ENCODE results near the gene HMGB1.

DNA sequence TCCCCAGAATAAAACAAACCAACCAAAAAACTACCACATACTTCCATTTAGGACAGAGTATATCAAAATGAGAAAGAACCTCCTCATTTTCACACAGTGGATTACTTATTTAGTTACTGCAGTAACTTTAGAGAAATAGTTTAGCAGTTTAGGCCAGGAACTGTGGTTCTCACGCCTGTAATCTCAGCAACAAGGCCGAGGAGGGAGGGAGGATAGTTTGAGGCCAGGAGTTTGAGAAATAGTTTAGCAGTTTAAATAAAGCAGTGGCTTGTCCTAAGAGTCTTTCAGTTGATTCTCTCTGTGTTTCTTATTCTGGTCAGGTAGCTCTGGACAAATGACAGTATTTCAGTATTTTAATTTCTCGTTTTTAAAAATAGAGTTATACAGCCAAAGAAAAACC lies 9.4 kb downstream of the HMGB1 start:
- no peak for TF ChIP-seq POLR2AphosphoS5 (IDR thresholded peaks at IDR 0.05)
- TF ChIP-seq, protein P1, sequence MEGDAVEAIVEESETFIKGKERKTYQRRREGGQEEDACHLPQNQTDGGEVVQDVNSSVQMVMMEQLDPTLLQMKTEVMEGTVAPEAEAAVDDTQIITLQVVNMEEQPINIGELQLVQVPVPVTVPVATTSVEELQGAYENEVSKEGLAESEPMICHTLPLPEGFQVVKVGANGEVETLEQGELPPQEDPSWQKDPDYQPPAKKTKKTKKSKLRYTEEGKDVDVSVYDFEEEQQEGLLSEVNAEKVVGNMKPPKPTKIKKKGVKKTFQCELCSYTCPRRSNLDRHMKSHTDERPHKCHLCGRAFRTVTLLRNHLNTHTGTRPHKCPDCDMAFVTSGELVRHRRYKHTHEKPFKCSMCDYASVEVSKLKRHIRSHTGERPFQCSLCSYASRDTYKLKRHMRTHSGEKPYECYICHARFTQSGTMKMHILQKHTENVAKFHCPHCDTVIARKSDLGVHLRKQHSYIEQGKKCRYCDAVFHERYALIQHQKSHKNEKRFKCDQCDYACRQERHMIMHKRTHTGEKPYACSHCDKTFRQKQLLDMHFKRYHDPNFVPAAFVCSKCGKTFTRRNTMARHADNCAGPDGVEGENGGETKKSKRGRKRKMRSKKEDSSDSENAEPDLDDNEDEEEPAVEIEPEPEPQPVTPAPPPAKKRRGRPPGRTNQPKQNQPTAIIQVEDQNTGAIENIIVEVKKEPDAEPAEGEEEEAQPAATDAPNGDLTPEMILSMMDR (IDR thresholded peaks at IDR 0.05): no peak
